Measurements from ENCODE around the gene DGCR8. TPM values are rescaled to one million over a fixed set of nuclear protein-coding genes. Genes with fewer than 3 reads are reported as not detected.

Gene DGCR8
- total RNA-seq, 1 experiment from 2014 or later, result 53.1 TPM

GRCh38 chr22:20046730-20047129 is 33.3 kb upstream of the DGCR8 start:
- POLR2A ChIA-PET, result no interaction called here
- Mint-ChIP-seq H3K4me1 (ENCODE audit: low read depth, unreplicated experiment) (no peaks in the 10 kb centered on the region), H3K36me3 (ENCODE audit: insufficient read depth, unreplicated experiment) (peaks cover 37% of the 10 kb centered on the region), H3K27me3 (ENCODE audit: insufficient read depth, unreplicated experiment) (no peaks in the 10 kb centered on the region), H3K4me3 (ENCODE audit: unreplicated experiment) (no peak overlapping the region), H3K9me3 (ENCODE audit: unreplicated experiment) (no peaks in the 10 kb centered on the region), H3K27ac (ENCODE audit: unreplicated experiment) (no peak overlapping the region)
- no TSS peak for BruUV-seq (replicated peaks)
- Histone ChIP-seq H3K4me3 (ENCODE audit: low read depth, low read length) (no peak overlapping the region), H3K9me3 (peaks cover 6% of the 10 kb centered on the region; the same call in 1 of the 2 replicates), H3K27me3 (replicated peaks; ENCODE audit: control insufficient read depth, insufficient read depth, low read length) (no peaks in the 10 kb centered on the region), H3K36me3 (ENCODE audit: control insufficient read depth, insufficient read depth, low read length) (peaks cover 2% of the 10 kb centered on the region), H3K4me1 (no peaks in the 10 kb centered on the region)
- no peak for DNase-seq
- CTCF ChIA-PET, result no interaction called here
- intact Hi-C loops (cut with micrococcal nuclease; ENCODE audit: unreplicated experiment), result no loop called here
- no peak for TF ChIP-seq CTCF (IDR thresholded peaks at IDR 0.05; ENCODE audit: insufficient read depth in 1 of 2, low read depth in 1 of 2, low read length in 1 of 2, severe bottlenecking in 1 of 2, unreplicated experiment in 1 of 2)

- DNase-seq, result no peak
- TF ChIP-seq CTCF (IDR thresholded peaks at IDR 0.05; ENCODE audit: insufficient read depth in 1 of 2, low read depth in 1 of 2, low read length in 1 of 2, severe bottlenecking in 1 of 2, unreplicated experiment in 1 of 2), result no peak
- intact Hi-C loops (cut with micrococcal nuclease; ENCODE audit: unreplicated experiment), result no loop called here
- no peaks in the 10 kb centered on the region for H3K27me3 ChIP-seq (replicated peaks; ENCODE audit: control insufficient read depth, insufficient read depth, low read length)
- peaks cover 30% of the 10 kb centered on the region for H3K36me3 Mint-ChIP-seq (ENCODE audit: insufficient read depth, unreplicated experiment)
- no peak overlapping the region for H3K27ac Mint-ChIP-seq (ENCODE audit: unreplicated experiment)
- BruUV-seq (replicated peaks), result no TSS peak
- no peaks in the 10 kb centered on the region for H3K4me1 Mint-ChIP-seq (ENCODE audit: low read depth, unreplicated experiment)
- H3K4me3 Mint-ChIP-seq (ENCODE audit: unreplicated experiment), result no peak overlapping the region
- peaks cover 6% of the 10 kb centered on the region; the same call in 1 of the 2 replicates for H3K9me3 ChIP-seq
- H3K4me3 ChIP-seq (ENCODE audit: low read depth, low read length), result no peak overlapping the region
- ChIA-PET POLR2A (no interaction called here), CTCF (interaction anchor here (0.6 kb wide), 1 partner anchor 89 kb away, joined by 3 read pairs; no protein-coding TSS in a partner anchor)
- H3K36me3 ChIP-seq (ENCODE audit: control insufficient read depth, insufficient read depth, low read length), result peaks cover 2% of the 10 kb centered on the region
- H3K4me1 ChIP-seq, result no peaks in the 10 kb centered on the region
- no peaks in the 10 kb centered on the region for H3K9me3 Mint-ChIP-seq (ENCODE audit: unreplicated experiment)
- H3K27me3 Mint-ChIP-seq (ENCODE audit: insufficient read depth, unreplicated experiment), result no peaks in the 10 kb centered on the region
These were observed 28.1 kb upstream of the DGCR8 start for GRCh38 chr22:20051927-20052308.

GRCh38 chr22:20052309-20053259 is 27.5 kb upstream of the DGCR8 start:
- POLR2A ChIA-PET, result no interaction called here
- DNase-seq, result no peak
- no TSS peak for BruUV-seq (replicated peaks)

More at GRCh38 chr22:20052309-20053259, 27.5 kb upstream of the DGCR8 start:
- intact Hi-C loops (cut with micrococcal nuclease; ENCODE audit: unreplicated experiment), result no loop called here
- Mint-ChIP-seq H3K4me1 (ENCODE audit: low read depth, unreplicated experiment) (no peaks in the 10 kb centered on the region), H3K36me3 (ENCODE audit: insufficient read depth, unreplicated experiment) (peaks cover 28% of the 10 kb centered on the region), H3K27me3 (ENCODE audit: insufficient read depth, unreplicated experiment) (no peaks in the 10 kb centered on the region), H3K27ac (ENCODE audit: unreplicated experiment) (no peak overlapping the region), H3K4me3 (ENCODE audit: unreplicated experiment) (no peak overlapping the region), H3K9me3 (ENCODE audit: unreplicated experiment) (no peaks in the 10 kb centered on the region)
- no peaks in the 10 kb centered on the region for H3K27me3 ChIP-seq (replicated peaks; ENCODE audit: control insufficient read depth, insufficient read depth, low read length)
- TF ChIP-seq CTCF (IDR thresholded peaks at IDR 0.05; ENCODE audit: insufficient read depth in 1 of 2, low read depth in 1 of 2, low read length in 1 of 2, severe bottlenecking in 1 of 2, unreplicated experiment in 1 of 2), result no peak
- CTCF ChIA-PET, result interaction anchor here (0.6 kb wide), 1 partner anchor 90 kb away, joined by 3 read pairs; no protein-coding TSS in a partner anchor
- H3K36me3 ChIP-seq (ENCODE audit: control insufficient read depth, insufficient read depth, low read length), result no peaks in the 10 kb centered on the region
- H3K4me3 ChIP-seq (ENCODE audit: low read depth, low read length), result no peak overlapping the region
- H3K9me3 ChIP-seq, result peaks cover 6% of the 10 kb centered on the region; the same call in 1 of the 2 replicates
- H3K4me1 ChIP-seq, result no peaks in the 10 kb centered on the region

Data from Caco-2 (cell line).